ENCODE measurements around the gene KRT75. TPM values are rescaled to one million over a fixed set of nuclear protein-coding genes. Genes with fewer than 3 reads are reported as not detected.

The KRT75 gene
- total RNA-seq, 1 experiment from 2014 or later = not detected

- DNase-seq (ENCODE audit: low read depth) = no peak
These were observed 6.7 kb upstream of the KRT75 start for GRCh38 chr12:52440821-52441319.

GRCh38 chr12:52439845-52440244 is 5.7 kb upstream of the KRT75 start:
- no peak for DNase-seq (ENCODE audit: low read depth)

GRCh38 chr12:52439420-52439819 is 5.2 kb upstream of the KRT75 start:
- no peak for DNase-seq (ENCODE audit: low read depth)

GRCh38 chr12:52438305-52439301 is 4.4 kb upstream of the KRT75 start:
- DNase-seq (ENCODE audit: low read depth) = no peak

GRCh38 chr12:52437508-52437907 is 3.3 kb upstream of the KRT75 start:
- DNase-seq (ENCODE audit: low read depth) = no peak

- no peak for DNase-seq (ENCODE audit: low read depth)
These were observed 2.8 kb upstream of the KRT75 start for GRCh38 chr12:52436828-52437474.

- DNase-seq (ENCODE audit: low read depth) = peak; percentile 7
These were observed 2.0 kb upstream of the KRT75 start for GRCh38 chr12:52436000-52436827.

- no peak for DNase-seq (ENCODE audit: low read depth)
These were observed 1.5 kb upstream of the KRT75 start for GRCh38 chr12:52435659-52435999.

GRCh38 chr12:52434760-52435530 is 774 bp upstream of the KRT75 start:
- no peak for DNase-seq (ENCODE audit: low read depth)

GRCh38 chr12:52433501-52434080 is 580 bp downstream of the KRT75 start:
- DNase-seq (ENCODE audit: low read depth) = no peak

GRCh38 chr12:52432559-52433207 is 1.5 kb downstream of the KRT75 start:
- no peak for DNase-seq (ENCODE audit: low read depth)

- no peak for DNase-seq (ENCODE audit: low read depth)
These were observed 6.0 kb downstream of the KRT75 start for GRCh38 chr12:52428121-52428520.

- no peak for DNase-seq (ENCODE audit: low read depth)
These were observed 7.1 kb downstream of the KRT75 start for GRCh38 chr12:52427083-52427482.

- no peak for DNase-seq (ENCODE audit: low read depth)
These were observed 8.1 kb downstream of the KRT75 start for GRCh38 chr12:52426034-52426433.

GRCh38 chr12:52425466-52425865 is 8.7 kb downstream of the KRT75 start:
- no peak for DNase-seq (ENCODE audit: low read depth)

GRCh38 chr12:52423661-52424500 is 10.3 kb downstream of the KRT75 start:
- no peak for DNase-seq (ENCODE audit: low read depth)

- DNase-seq (ENCODE audit: low read depth) = no peak
These were observed 11.1 kb downstream of the KRT75 start for GRCh38 chr12:52423035-52423434.

- no peak for DNase-seq (ENCODE audit: low read depth)
These were observed 14.5 kb downstream of the KRT75 start for GRCh38 chr12:52419656-52420055.

- no peak for DNase-seq (ENCODE audit: low read depth)
These were observed 15.5 kb downstream of the KRT75 start for GRCh38 chr12:52418576-52419110.

Data from RPMI7951 (cell line).